PC-9 (cell line): Measurements from ENCODE around the gene LRP1B. TPM values are rescaled to one million over a fixed set of nuclear protein-coding genes. Genes with fewer than 3 reads are reported as not detected.

Experiments used
- BruUV-seq: library from RNA; stranded (reverse); fragments of 400-500 nt; replicated peaks from 2 replicates; lab custom pipeline; 2021; lab: Mats Ljungman, UMichigan
- CTCF ChIA-PET: fragments of 300-600 bp; sonication (Branson Sonifier 250); formaldehyde crosslinking; loops from one replicate; lab custom pipeline; 2022; ENCODE audit warnings: antibody characterized with exemption; lab: Charles Lee
- POLR2A ChIA-PET: fragments of 300-600 bp; sonication (Branson Sonifier 250); formaldehyde crosslinking; loops from one replicate; lab custom pipeline; 2022; ENCODE audit warnings: antibody characterized with exemption; ENCODE audit not compliant: unreplicated experiment; lab: Charles Lee
- DNase-seq, 2 experiments: peaks; one replicate each; pipeline versions ENCODE4 v3.0.0 to v3.0.0-alpha.2; 2015 to 2022; ENCODE audit warnings: mixed read lengths in 1 of 2
- H2AFZ ChIP-seq: fragments of 200-600 bp; sonication (generic); 2 replicates; pipeline ENCODE4 v1.8.1; 2017; ENCODE audit warnings: antibody characterized with exemption
- H3F3A ChIP-seq: fragments of 200-600 bp; sonication (generic); 2 replicates; pipeline ENCODE4 v1.8.1; 2017; ENCODE audit warnings: antibody characterized with exemption, mild to moderate bottlenecking, low read depth; ENCODE audit not compliant: insufficient read depth
- H3K27ac ChIP-seq: fragments of 200-600 bp; sonication (generic); 2 replicates; pipeline ENCODE4 v1.6.1; 2016; ENCODE audit warnings: mixed run types
- H3K27me3 ChIP-seq: fragments of 200-600 bp; sonication (generic); 2 replicates; pipeline ENCODE4 v1.6.1; 2016; ENCODE audit warnings: low read depth, mixed run types; ENCODE audit not compliant: insufficient read depth
- H3K36me3 ChIP-seq: fragments of 200-600 bp; sonication (generic); 2 replicates; pipeline ENCODE4 v1.6.1; 2016; ENCODE audit warnings: low read depth, mixed run types
- H3K4me1 ChIP-seq: fragments of 200-600 bp; sonication (generic); replicated peaks from 2 replicates; pipeline ENCODE4 v1.6.1; 2016; ENCODE audit warnings: mixed run types; ENCODE audit not compliant: insufficient read depth
- H3K4me2 ChIP-seq: fragments of 200-600 bp; sonication (generic); 2 replicates; pipeline ENCODE4 v1.6.1; 2017; ENCODE audit warnings: mixed run types
- H3K4me3 ChIP-seq: fragments of 200-600 bp; sonication (generic); 2 replicates; pipeline ENCODE4 v1.6.1; 2016; ENCODE audit warnings: mixed run types
- H3K79me2 ChIP-seq: fragments of 200-600 bp; sonication (generic); 2 replicates; pipeline ENCODE4 v1.6.1; 2017; ENCODE audit warnings: low read depth, mixed run types
- H3K9me2 ChIP-seq: fragments of 200-600 bp; sonication (generic); 2 replicates; pipeline ENCODE4 v1.8.1; 2017; ENCODE audit warnings: mild to moderate bottlenecking; ENCODE audit not compliant: insufficient read depth
- H3K9me3 ChIP-seq: fragments of 200-600 bp; sonication (generic); 2 replicates; pipeline ENCODE4 v1.8.1; 2016; ENCODE audit warnings: low read depth; ENCODE audit not compliant: insufficient read depth
- H4K20me1 ChIP-seq: fragments of 200-600 bp; sonication (generic); 2 replicates; pipeline ENCODE4 v1.8.1; 2017; ENCODE audit not compliant: insufficient read depth
- CTCF ChIP-seq: fragments of 200-600 bp; sonication (generic); conservative IDR thresholded peaks from 2 replicates; pipeline ENCODE4 v1.6.1; 2017; ENCODE audit warnings: mixed run types, antibody characterized with exemption, mild to moderate bottlenecking, moderate library complexity
- EZH2 ChIP-seq: fragments of 200-600 bp; sonication (generic); IDR thresholded peaks from 2 replicates; pipeline ENCODE4 v1.8.0; 2017; ENCODE audit warnings: antibody characterized with exemption, low read depth
- intact Hi-C: fragments of 100-400 bp; cut with micrococcal nuclease; formaldehyde crosslinking; loops from one replicate; pipeline ENCODE4 v1.10.0; 2022; ENCODE audit not compliant: unreplicated experiment
- total RNA-seq: library from RNA; stranded (reverse); gene quantifications from 2 replicates; pipeline ENCODE4 v1.2.3, GENCODE V29; 2021

The LRP1B gene
- total RNA-seq, 1 experiment from 2014 or later: 1.7 TPM

GRCh38 chr2:142020368-142020767 is 110.4 kb downstream of the LRP1B start:
- H3F3A ChIP-seq: no peaks in the 10 kb centered on the region
- no peak for DNase-seq
- TF ChIP-seq CTCF (no peak), EZH2 (no peak)
- H3K9me3 ChIP-seq: no peaks in the 10 kb centered on the region
- no peaks in the 10 kb centered on the region for H3K4me1 ChIP-seq
- no peak overlapping the region for H3K27ac ChIP-seq
- H3K9me2 ChIP-seq: no peaks in the 10 kb centered on the region
- no peaks in the 10 kb centered on the region for H3K27me3 ChIP-seq
- no TSS peak for BruUV-seq
- no peaks in the 10 kb centered on the region for H4K20me1 ChIP-seq
- intact Hi-C loops: no loop called here
- ChIA-PET CTCF (no interaction called here), POLR2A (no interaction called here)
- H3K4me2 ChIP-seq: no peak overlapping the region
- no peaks in the 10 kb centered on the region for H3K79me2 ChIP-seq
- H2AFZ ChIP-seq: no peak overlapping the region
- no peaks in the 10 kb centered on the region for H3K36me3 ChIP-seq
- no peak overlapping the region for H3K4me3 ChIP-seq

GRCh38 chr2:142014536-142014935 is 116.3 kb downstream of the LRP1B start:
- Histone ChIP-seq H3K4me2 (no peak overlapping the region), H3F3A (no peaks in the 10 kb centered on the region), H3K9me2 (no peaks in the 10 kb centered on the region), H3K4me1 (no peaks in the 10 kb centered on the region), H2AFZ (no peak overlapping the region), H3K4me3 (no peak overlapping the region), H3K27ac (no peak overlapping the region), H3K36me3 (no peaks in the 10 kb centered on the region), H4K20me1 (no peaks in the 10 kb centered on the region), H3K27me3 (no peaks in the 10 kb centered on the region), H3K79me2 (no peaks in the 10 kb centered on the region), H3K9me3 (no peaks in the 10 kb centered on the region)
- ChIA-PET CTCF (no interaction called here), POLR2A (no interaction called here)
- BruUV-seq: no TSS peak
- TF ChIP-seq CTCF (no peak), EZH2 (no peak)
- no peak for DNase-seq
- intact Hi-C loops: no loop called here

- no TSS peak for BruUV-seq
- no peaks in the 10 kb centered on the region for H3K79me2 ChIP-seq
- no peak for TF ChIP-seq EZH2
- no peak for TF ChIP-seq CTCF
- H4K20me1 ChIP-seq: no peaks in the 10 kb centered on the region
- no peak overlapping the region for H3K4me3 ChIP-seq
- ChIA-PET POLR2A (no interaction called here), CTCF (no interaction called here)
- H3K9me2 ChIP-seq: no peaks in the 10 kb centered on the region
- H3K4me2 ChIP-seq: no peak overlapping the region
- no peak overlapping the region for H3K27ac ChIP-seq
- no peaks in the 10 kb centered on the region for H3K9me3 ChIP-seq
- no peaks in the 10 kb centered on the region for H3K36me3 ChIP-seq
- no peak for DNase-seq
- no peak overlapping the region for H2AFZ ChIP-seq
- no peaks in the 10 kb centered on the region for H3K4me1 ChIP-seq
- no peaks in the 10 kb centered on the region for H3F3A ChIP-seq
- intact Hi-C loops: no loop called here
- no peaks in the 10 kb centered on the region for H3K27me3 ChIP-seq
These were observed 118.0 kb downstream of the LRP1B start for GRCh38 chr2:142012797-142013196.
